ENCODE results near the gene COL18A1.

COL18A1 gene

DNA sequence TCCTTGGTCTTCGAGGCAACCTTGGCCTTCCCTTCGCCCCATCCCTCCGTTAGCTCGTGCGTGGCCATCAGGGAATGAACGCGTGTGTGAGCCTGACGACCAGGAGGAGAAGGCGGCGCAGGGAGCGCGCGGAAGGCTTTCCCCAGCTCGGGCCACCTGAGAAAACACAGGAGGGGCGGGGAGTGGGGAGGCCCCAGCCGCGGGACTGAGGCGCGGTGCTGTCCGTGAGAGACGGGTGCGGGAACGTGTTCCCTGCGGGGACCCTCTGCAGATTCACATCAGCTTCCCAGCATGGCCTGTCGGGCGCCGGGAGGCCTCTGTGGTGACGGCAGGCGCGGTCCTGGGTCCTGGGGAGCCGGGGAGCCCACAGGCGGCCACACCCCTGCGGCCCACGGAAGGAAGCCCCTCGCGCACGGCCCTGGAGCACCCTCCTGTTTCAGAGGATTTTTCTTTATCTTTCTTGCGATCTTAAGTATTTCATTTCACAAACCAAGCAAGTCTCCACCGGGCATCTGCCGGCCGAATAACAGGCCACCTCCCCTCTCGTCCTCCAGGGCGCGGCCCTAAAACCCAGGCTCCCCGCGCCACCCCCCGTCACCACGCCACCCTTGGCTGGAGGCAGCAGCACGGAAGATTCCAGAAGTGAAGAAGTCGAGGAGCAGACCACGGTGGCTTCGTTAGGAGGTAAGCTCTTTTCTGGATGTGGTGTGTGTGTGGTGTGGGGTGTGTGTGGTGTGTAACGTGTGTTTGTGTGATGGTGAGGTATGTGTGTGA, 71.0 kb downstream of the COL18A1 start:
- H3K4me3 ChIP-seq (ENCODE audit: control insufficient read depth, low read depth, low read length) = no peak overlapping the region
- TF ChIP-seq, protein P1, sequence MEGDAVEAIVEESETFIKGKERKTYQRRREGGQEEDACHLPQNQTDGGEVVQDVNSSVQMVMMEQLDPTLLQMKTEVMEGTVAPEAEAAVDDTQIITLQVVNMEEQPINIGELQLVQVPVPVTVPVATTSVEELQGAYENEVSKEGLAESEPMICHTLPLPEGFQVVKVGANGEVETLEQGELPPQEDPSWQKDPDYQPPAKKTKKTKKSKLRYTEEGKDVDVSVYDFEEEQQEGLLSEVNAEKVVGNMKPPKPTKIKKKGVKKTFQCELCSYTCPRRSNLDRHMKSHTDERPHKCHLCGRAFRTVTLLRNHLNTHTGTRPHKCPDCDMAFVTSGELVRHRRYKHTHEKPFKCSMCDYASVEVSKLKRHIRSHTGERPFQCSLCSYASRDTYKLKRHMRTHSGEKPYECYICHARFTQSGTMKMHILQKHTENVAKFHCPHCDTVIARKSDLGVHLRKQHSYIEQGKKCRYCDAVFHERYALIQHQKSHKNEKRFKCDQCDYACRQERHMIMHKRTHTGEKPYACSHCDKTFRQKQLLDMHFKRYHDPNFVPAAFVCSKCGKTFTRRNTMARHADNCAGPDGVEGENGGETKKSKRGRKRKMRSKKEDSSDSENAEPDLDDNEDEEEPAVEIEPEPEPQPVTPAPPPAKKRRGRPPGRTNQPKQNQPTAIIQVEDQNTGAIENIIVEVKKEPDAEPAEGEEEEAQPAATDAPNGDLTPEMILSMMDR (conservative IDR thresholded peaks at IDR 0.05; ENCODE audit: control insufficient read depth, insufficient read depth, low read depth, low read length) = no peak

GRCh38 chr21:45476582-45476981, 71.6 kb downstream of the COL18A1 start:
- no peak overlapping the region for H3K4me3 ChIP-seq (ENCODE audit: control insufficient read depth, low read depth, low read length)
- DNase-seq (ENCODE audit: low read depth) = no peak
- TF ChIP-seq, protein P1 (conservative IDR thresholded peaks at IDR 0.05; ENCODE audit: control insufficient read depth, insufficient read depth, low read depth, low read length) = no peak

More for the DNA sequence above, 71.0 kb downstream of the COL18A1 start:
- DNase-seq (ENCODE audit: low read depth) = no peak

DNA sequence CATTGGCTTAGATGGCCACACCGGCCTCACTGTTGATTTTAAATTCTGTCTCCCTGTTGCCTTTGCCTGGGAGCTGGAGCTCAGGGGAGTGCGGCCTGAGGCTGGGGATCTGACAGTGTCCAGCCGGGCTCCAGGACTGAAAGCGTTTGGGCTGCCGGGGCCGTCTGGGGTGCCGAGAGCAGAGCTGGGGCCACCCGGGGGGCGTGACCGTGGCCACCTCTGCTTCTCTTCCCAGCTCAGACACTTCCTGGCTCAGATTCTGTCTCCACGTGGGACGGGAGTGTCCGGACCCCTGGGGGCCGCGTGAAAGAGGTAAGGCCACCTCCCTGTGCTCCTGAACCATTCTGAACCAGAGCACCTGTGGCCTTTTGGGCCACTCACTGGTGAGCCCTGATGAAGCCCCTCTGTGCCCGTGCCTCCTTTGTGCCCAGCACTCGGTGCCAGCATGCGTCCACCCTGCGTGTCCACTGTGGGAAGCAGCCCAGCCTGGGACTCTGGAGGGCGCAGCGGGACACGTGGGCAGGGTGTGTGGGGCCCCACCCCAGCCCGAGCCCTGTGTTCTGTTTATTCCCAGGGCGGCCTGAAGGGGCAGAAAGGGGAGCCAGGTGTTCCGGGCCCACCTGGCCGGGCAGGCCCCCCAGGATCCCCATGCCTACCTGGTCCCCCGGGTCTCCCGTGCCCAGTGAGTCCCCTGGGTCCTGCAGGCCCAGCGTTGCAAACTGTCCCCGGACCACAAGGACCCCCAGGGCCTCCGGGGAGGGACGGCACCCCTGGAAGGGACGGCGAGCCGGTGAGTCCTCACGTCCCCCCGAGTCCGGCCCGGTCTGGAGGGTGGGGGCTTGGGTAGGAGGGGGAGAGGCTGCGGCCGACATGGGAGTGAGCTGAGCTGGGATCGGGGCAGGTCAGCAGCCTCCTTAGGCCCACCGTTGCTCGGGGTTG, 72.5 kb downstream of the COL18A1 start:
- no peak overlapping the region for H3K4me3 ChIP-seq (ENCODE audit: control insufficient read depth, low read depth, low read length)
- DNase-seq (ENCODE audit: low read depth) = no peak
- TF ChIP-seq, protein P1 (conservative IDR thresholded peaks at IDR 0.05; ENCODE audit: control insufficient read depth, insufficient read depth, low read depth, low read length) = no peak

DNA sequence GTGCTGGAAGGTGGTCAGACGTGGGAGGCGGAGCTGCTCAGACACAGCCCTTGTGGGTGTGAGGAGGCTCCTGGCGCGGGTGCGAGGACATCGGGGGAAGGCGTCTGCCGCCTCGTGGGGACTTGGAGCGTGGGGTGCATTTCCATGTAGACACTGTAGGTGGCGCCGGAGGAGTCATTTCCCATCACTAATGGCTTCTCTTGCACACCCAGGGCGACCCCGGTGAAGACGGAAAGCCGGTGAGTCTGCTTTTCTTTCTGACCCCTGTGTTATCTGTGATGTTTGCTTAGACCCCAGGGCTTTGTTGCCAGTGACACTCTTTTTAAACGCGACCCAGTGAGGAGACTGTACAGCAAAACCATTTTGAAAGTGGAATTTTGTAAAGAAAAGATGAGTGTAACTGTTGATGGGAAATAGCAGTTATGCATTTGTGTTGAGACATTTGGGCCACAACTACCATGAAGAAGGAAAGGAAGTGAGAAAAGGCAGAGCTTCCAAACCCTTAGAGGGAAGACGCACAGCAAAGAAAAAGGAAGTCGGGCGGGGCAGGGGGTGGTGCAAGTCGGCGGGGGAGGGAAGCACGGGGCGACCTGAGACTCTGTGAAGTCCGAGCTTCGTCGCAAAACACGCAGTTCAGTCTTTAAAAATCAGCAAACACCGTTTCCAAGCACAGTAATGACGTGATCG, 73.3 kb downstream of the COL18A1 start:
- no peak overlapping the region for H3K4me3 ChIP-seq (ENCODE audit: control insufficient read depth, low read depth, low read length)
- TF ChIP-seq, protein P1 (conservative IDR thresholded peaks at IDR 0.05; ENCODE audit: control insufficient read depth, insufficient read depth, low read depth, low read length) = peak; percentile 83
- DNase-seq (ENCODE audit: low read depth) = peak; percentile 67

DNA sequence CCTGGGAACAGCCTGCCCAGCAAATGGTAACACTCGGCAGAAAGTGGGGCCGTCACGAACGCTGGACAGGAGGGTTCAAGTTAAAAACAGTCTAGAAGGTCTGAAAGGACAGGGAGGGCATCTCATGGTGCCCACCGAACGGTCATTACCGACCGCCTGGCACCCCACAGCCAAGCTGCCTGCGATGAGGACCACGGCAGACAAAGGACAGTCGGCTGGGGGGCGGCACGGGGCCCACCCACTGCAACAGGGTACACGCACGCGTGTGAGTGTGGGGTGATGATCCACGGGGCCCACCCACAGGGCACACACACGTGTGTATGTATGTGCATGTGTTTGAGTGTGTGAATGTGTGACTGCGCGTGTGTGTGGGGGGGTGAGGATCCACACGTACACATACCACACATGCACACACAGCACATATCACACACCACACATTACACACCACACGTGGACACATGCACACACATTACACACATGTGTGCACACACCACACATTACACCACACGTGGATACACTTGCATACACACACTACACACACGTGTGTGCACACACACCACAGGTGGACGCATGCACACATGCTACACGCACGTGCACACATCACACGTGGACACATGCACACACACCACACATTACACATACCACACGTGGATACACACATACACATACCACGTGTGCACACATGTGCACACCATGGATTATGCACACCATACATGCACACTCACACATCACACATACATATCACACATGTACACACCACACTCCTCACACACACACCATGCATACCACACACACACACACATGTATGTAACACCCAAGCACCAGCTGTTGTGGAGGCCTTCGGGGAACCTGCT, 74.1 kb downstream of the COL18A1 start:
- TF ChIP-seq, protein P1 (conservative IDR thresholded peaks at IDR 0.05; ENCODE audit: control insufficient read depth, insufficient read depth, low read depth, low read length) = no peak
- no peak overlapping the region for H3K4me3 ChIP-seq (ENCODE audit: control insufficient read depth, low read depth, low read length)
- no peak for DNase-seq (ENCODE audit: low read depth)

Data from fibroblast of mammary gland (primary cell).